HG03558 (cell line): Measurements from ENCODE around the gene ZNF3.

ENCODE experiments used
- ATAC-seq: cut with Tn5 transposase; IDR thresholded peaks from one replicate; pipeline ENCODE4 v1.9.1; 2021; ENCODE audit warnings: moderate number of reproducible peaks; ENCODE audit not compliant: unreplicated experiment; ENCODE audit errors: extremely low read depth

ZNF3 gene

GRCh38 chr7:100089458-100090196 lies 8.1 kb upstream of the ZNF3 start:
- ATAC-seq: no peak

- no peak for ATAC-seq
Observed at GRCh38 chr7:100088621-100089457, 7.3 kb upstream of the ZNF3 start, which contains the start of gene COPS6. TSS of gene COPS6 (plus strand) at chr7:100088969. CDS start at chr7:100088991, 22 bp downstream.

DNA sequence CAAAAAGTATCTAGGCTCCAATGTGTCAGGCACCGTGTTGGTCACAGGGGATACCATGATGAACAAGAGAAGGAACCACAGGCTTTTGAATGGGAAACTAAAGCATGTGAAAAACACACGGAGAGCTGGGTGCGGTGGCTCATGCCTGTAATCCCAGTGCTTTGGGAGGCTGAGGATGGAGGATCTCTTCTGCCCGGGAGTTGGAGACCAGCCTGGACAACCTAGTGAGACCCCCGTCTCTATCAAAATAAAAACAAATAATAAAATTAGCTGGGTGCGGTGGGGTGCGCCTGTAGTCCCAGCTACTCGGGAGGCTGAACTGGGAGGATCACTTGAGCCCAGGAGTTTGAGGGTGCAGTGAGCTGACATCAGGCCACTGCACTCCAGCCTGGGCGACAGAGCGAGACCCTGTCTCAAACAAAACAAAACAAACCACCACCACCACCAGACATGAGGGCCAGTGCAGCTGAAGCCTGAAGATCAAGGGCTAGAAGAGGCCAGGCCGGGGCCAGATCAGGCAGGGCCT lies 6.6 kb upstream of the ZNF3 start:
- no peak for ATAC-seq

DNA sequence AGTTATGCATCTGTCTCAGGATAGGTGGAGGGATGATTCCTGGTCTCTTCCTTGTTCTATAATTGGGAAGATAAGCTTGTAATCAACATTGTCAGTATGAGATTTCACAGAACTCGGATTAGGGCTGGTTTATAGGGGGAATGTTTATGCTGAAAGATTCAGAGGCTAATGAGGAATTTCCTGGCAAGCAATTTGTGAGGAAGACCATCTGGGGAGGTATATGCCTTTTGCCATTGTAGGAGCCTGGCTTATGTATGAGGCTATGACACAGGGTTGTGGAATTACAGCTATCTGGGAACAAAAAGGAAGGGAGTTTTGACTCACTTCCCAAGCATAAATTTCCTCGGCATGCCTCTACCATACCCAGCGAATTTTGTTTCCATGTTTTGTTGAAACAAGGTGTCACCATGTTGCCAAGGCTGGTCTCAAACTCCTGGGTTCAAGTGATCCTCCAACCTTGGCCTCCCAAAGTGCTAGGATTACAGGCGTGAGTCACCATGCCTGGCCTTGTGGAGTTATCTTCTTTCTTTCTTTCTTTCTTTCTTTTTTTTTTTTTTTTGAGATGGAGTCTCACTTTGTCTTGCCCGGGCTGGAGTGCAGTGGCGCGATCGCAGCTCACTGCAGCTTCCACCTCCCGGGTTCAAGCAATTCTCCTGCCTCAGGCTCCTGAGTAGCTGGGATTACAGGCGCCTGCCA lies 5.7 kb upstream of the ZNF3 start:
- ATAC-seq: no peak

- ATAC-seq: no peak
Observed at GRCh38 chr7:100085515-100085914, 4.0 kb upstream of the ZNF3 start.

DNA sequence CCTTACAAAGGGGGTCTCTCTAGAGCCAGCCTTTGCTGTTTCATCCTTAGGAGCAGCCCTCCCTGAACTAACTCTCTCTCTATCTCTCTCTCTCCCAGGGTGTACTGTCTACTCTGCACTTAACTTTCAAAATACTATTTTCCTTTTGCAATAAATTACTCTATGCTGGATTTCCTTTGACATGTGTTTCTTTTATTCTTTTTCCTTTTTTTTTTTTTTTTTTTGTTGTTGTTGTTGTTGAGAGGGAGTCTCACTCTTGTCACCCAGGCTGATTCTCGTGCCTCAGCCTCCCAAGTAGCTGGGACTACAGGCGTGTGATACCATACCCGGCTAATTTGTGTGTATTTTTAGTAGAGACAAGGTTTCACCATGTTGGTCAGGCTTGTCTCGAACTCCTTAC lies 1.5 kb upstream of the ZNF3 start:
- ATAC-seq: no peak

DNA sequence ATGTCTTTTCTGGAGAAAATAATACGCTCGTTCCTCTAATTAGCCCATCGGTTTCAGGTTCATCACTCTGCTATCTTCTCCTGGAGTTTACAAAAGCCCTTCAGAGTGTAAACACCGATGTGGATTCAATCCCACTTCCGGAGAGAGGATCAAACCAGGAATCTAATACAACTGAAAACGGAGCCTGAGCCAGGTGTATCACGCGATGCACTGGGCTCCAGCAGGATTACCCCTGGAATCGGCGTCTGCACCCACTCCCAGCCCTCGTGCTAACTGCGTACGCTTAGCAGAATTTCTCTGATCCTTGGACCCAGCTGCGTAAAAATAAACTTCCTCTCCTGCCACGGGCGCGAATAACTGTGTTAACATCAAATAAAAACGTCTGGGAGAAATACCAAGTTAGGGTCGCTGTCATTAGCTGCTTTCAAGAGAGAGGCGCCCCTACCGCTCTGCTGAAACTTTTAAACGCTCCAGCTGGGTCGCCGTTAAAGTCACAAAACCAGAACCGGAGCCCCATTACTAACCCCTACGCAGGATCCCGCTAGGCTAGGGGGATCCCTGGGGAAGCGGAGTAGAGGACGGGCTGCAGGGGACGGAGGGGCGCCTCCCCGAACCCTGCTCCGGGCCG lies 502 bp downstream of the ZNF3 start:
- no peak for ATAC-seq

GRCh38 chr7:100079024-100079560 lies 2.4 kb downstream of the ZNF3 start:
- ATAC-seq: no peak

DNA sequence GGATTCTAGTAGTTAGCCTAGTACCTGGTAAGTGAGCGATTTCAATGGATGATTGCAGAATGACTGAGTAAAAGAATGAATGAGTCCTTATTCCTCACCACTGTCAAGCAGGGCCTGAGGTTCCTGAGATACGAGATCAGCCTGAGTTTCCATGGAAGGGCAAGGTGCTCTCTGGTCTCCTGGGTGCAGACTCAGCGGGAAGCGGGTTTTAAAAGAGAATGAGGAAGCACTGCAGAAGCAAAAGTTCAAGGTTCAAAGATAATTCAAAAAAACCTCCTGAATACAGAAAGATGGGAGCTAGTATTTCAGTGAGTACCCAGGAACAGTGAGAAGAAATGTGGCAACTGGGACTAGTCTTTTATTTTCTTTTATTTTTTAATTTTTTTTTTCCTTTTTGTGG lies 4.3 kb downstream of the ZNF3 start:
- no peak for ATAC-seq

DNA sequence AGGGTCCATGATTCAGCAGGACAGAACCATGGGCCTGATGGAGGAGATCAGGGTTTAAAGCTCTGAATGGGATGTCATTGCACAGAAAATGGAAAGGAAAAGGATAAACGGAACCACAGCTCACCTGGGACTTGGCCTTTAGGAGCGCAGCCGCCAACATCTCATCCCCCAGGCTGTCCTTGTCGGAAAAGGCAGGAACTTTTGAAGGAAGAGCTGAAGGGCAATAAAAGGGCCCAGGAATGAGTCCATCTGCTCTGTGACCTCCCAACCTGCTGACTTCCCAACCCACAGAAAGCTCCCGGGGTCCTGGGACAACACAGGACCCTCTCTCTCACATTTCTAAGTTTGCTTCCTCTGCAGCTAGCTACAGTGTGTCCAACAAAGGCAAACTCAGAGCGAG lies 6.1 kb downstream of the ZNF3 start:
- ATAC-seq: no peak

- ATAC-seq: no peak
Observed at GRCh38 chr7:100074841-100075240, 6.7 kb downstream of the ZNF3 start.

DNA sequence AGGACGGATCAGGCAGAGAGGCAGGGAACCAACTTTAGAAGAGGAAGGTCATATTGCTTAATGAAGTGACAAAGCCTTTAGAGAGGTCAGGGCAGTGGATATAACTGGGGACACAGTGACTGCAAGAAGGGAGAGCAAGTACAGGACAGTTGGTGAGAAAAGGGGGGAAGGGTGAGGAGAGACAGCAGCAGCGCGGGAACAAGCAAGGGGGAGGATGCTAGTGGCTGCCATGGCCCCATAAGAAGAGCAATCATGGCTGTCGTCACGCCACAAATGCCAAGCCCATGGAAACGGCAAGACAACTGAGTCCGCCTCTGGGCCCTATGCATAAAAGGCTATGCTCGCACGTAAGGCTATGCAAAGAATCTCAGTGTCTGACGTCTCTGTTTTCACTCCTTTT lies 9.1 kb downstream of the ZNF3 start:
- no peak for ATAC-seq

- ATAC-seq: no peak
Observed at GRCh38 chr7:100071018-100071723, 10.4 kb downstream of the ZNF3 start.

- no peak for ATAC-seq
Observed at GRCh38 chr7:100069991-100070390, 11.5 kb downstream of the ZNF3 start.

- ATAC-seq: no peak
Observed at GRCh38 chr7:100066953-100067352, 14.6 kb downstream of the ZNF3 start.

- ATAC-seq: no peak
Observed at GRCh38 chr7:100065452-100066186, 15.9 kb downstream of the ZNF3 start.

- no peak for ATAC-seq
Observed at GRCh38 chr7:100064162-100064561, 17.4 kb downstream of the ZNF3 start.

DNA sequence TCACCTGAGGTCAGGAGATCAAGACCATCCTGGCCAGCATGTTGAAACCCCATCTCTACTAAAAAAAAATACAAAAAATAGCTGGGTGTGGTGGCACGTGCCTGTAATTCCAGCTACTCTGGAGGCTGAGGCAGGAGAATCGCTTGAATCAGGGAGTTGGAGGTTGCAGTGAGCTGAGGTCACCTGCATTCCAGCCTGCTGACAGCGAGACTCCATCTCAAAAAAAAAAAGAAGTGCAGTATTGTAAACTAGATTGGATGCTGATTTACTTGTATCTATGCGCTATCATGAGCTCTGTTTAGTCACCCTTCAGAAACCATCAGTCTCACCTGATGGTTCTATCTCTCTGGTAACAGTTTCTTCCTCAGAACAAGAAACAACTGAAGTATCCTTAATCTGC lies 18.1 kb downstream of the ZNF3 start:
- ATAC-seq: no peak
